HepG2 (cell line): ENCODE results near the gene SH3BP2. TPM values are rescaled to one million over a fixed set of nuclear protein-coding genes. Genes with fewer than 3 reads are reported as not detected.
A peak's percentile ranks its signal among the peaks of the same experiment; 100 is the strongest.

ENCODE experiments used
- ATAC-seq: fragments of 200-7000 bp; cut with Tn5 transposase; 3 replicates; pipeline ENCODE4 v1.9.1; 2020; ENCODE audit warnings: mild to moderate bottlenecking, moderate library complexity
- BruUV-seq: library from RNA; stranded (reverse); fragments of 400-500 nt; replicated peaks from 2 replicates; lab custom pipeline; 2021; lab: Mats Ljungman, UMichigan
- CTCF ChIA-PET: fragments of 300-600 bp; formaldehyde crosslinking; extraction: SDS; loops from one replicate; lab custom pipeline; 2021; ENCODE audit warnings: low total read pairs, inconsistent platforms, low intra/inter-chr PET ratio; lab: Yijun Ruan, JAX
- POLR2A ChIA-PET: fragments of 350-600 bp; sonication (Branson Sonifier 250); formaldehyde crosslinking; loops from one replicate; lab custom pipeline; 2020; ENCODE audit warnings: antibody characterized with exemption, inconsistent platforms; lab: Yijun Ruan, JAX
- DNase-seq: peaks from one replicate; pipeline ENCODE4 v3.0.0-alpha.2; 2015; ENCODE audit warnings: low spot score
- FAIRE-seq: peaks from 3 replicates; lab custom pipeline; 2011; peaks lifted over from hg19 to GRCh38; lab: Jason Lieb, UNC
- H2AFZ ChIP-seq: one replicate; pipeline ENCODE4 v1.6.1; 2011; ENCODE audit warnings: low read length, inconsistent platforms
- H3K27ac ChIP-seq: fragments of 300-600 bp; 3 replicates; pipeline ENCODE4 v1.8.0; 2011; ENCODE audit warnings: mixed run types, mild to moderate bottlenecking, mixed read lengths, low read length, inconsistent platforms; ENCODE audit not compliant: insufficient read depth; ENCODE audit errors: extremely low read length
- H3K27me3 ChIP-seq, 2 experiments: fragments of 200-600 bp in 1 of 2; 2 replicates in 1 of 2; 3 replicates in 1 of 2; pipeline versions ENCODE4 v1.6.0 to v1.8.0; 2011; ENCODE audit warnings: low read length in 2 of 2, mild to moderate bottlenecking in 2 of 2, moderate library complexity in 2 of 2, inconsistent platforms in 1 of 2; ENCODE audit not compliant: insufficient read depth in 2 of 2, control insufficient read depth in 1 of 2
- H3K36me3 ChIP-seq, 2 experiments: fragments of 200-600 bp in 1 of 2; replicated peaks in 1 of 2; 2 replicates in 1 of 2; 3 replicates in 1 of 2; pipeline versions ENCODE4 v1.5.1 to v1.8.0; 2011; ENCODE audit warnings: low read length in 2 of 2, inconsistent platforms in 1 of 2; ENCODE audit not compliant: insufficient read depth in 2 of 2, control insufficient read depth in 1 of 2
- H3K4me1 ChIP-seq: 2 replicates; pipeline ENCODE4 v1.5.1; 2012; ENCODE audit warnings: low read length, inconsistent platforms; ENCODE audit not compliant: insufficient read depth
- H3K4me2 ChIP-seq: 2 replicates; pipeline ENCODE4 v1.6.0; 2011; ENCODE audit warnings: low read depth, low read length, inconsistent platforms
- H3K4me3 ChIP-seq, 3 experiments: fragments of 200-600 bp in 1 of 3; sonication (generic), shearing (Covaris generic) in 1 of 3; replicated peaks in 1 of 3; 2 replicates each; pipeline ENCODE4 v1.5.1; 2011 to 2016; ENCODE audit warnings: low read length in 3 of 3, inconsistent platforms in 2 of 3, low read depth in 2 of 3, mild to moderate bottlenecking in 2 of 3, control low read depth in 1 of 3, mixed read lengths in 1 of 3; ENCODE audit not compliant: insufficient read depth in 1 of 3
- H3K79me2 ChIP-seq: one replicate; pipeline ENCODE4 v1.6.1; 2011; ENCODE audit warnings: low read length, inconsistent platforms; ENCODE audit not compliant: insufficient read depth
- H3K9ac ChIP-seq: 2 replicates; pipeline ENCODE4 v1.6.0; 2011; ENCODE audit warnings: mild to moderate bottlenecking, low read depth, low read length, inconsistent platforms; ENCODE audit not compliant: insufficient read depth
- H3K9me3 ChIP-seq: 2 replicates; pipeline ENCODE4 v1.5.1; 2012; ENCODE audit warnings: mild to moderate bottlenecking, low read length
- H4K20me1 ChIP-seq: 2 replicates; pipeline ENCODE4 v1.6.0; 2011; ENCODE audit warnings: inconsistent platforms, mild to moderate bottlenecking, low read length, moderate library complexity; ENCODE audit not compliant: insufficient read depth
- AKAP8 ChIP-seq: sonication (generic); formaldehyde crosslinking; IDR thresholded peaks from 2 replicates; pipeline ENCODE4 v1.5.1; 2020; ENCODE audit warnings: mild to moderate bottlenecking, missing genetic modification reagents
- GABPB1 ChIP-seq: IDR thresholded peaks from 2 replicates; pipeline ENCODE4 v1.6.1; 2016; ENCODE audit warnings: mild to moderate bottlenecking, missing genetic modification reagents, moderate library complexity, missing compliant biosample characterization
- HIVEP1 ChIP-seq: sonication (generic); formaldehyde crosslinking; IDR thresholded peaks from 2 replicates; pipeline ENCODE4 v1.4.0; 2020; ENCODE audit warnings: mild to moderate bottlenecking, missing genetic modification reagents
- PHB2 ChIP-seq: fragments of 450-650 bp; IDR thresholded peaks from 2 replicates; pipeline ENCODE4 v1.6.1; 2018; ENCODE audit not compliant: partially characterized antibody
- RBFOX2 ChIP-seq: fragments of 200-400 bp; formaldehyde crosslinking; IDR thresholded peaks from 2 replicates; pipeline ENCODE4 v1.6.1; 2017; ENCODE audit warnings: low read depth, mild to moderate bottlenecking, low read length
- TRIM24 ChIP-seq: sonication (generic); formaldehyde crosslinking; IDR thresholded peaks from 2 replicates; pipeline ENCODE4 v1.8.0; 2022; ENCODE audit warnings: mild to moderate bottlenecking, missing genetic modification reagents
- WIZ ChIP-seq: sonication (generic); formaldehyde crosslinking; IDR thresholded peaks from 2 replicates; pipeline ENCODE4 v1.5.1; 2020; ENCODE audit warnings: mild to moderate bottlenecking, missing genetic modification reagents
- ZNF616 ChIP-seq: sonication (generic); formaldehyde crosslinking; IDR thresholded peaks from 2 replicates; pipeline ENCODE4 v1.5.0; 2020; ENCODE audit warnings: low read depth, mild to moderate bottlenecking, missing genetic modification reagents
- WGBS: methylation state at CpG from one replicate; pipeline ENCODE4 v1.1.6; 2017; ENCODE audit warnings: low lambda C conversion rate; 5-methylcytosine and 5-hydroxymethylcytosine counted together
- in situ Hi-C: cut with HindIII; loops from 2 replicates; pipeline ENCODE4 v1.10.0; 2017; ENCODE audit warnings: low pct_unique_long_range_greater_than_20kb; ENCODE audit not compliant: extremely low pct_ligation_motif_present
- intact Hi-C: fragments of 100-400 bp; cut with micrococcal nuclease; formaldehyde crosslinking; loops from one replicate; pipeline ENCODE4 v1.10.0; 2022; ENCODE audit not compliant: unreplicated experiment
- polyA plus RNA-seq, 8 experiments: library from polyadenylated mRNA; depleted of rRNA in 3 of 8; stranded (reverse) in 7 of 8; unstranded in 1 of 8; fragments of >200 nt; fragmentation: Illumina TruSeq in 4 of 8; extraction: Trizol in 4 of 8; gene quantifications; 2 replicates each; pipeline versions ENCODE4 v1.2.1 to v1.2.3, GENCODE V29; 2011 to 2016; ENCODE audit warnings: low read depth in 4 of 8, missing spikeins in 1 of 8, mixed read lengths in 1 of 8; ENCODE audit not compliant: insufficient read depth in 1 of 8
- total RNA-seq, 5 experiments: library from RNA; depleted of rRNA; stranded (reverse); fragments of >200 nt; fragmentation: Illumina TruSeq; extraction: Trizol; gene quantifications; 2 replicates each; pipeline ENCODE4 v1.2.3, GENCODE V29; 2016; ENCODE audit warnings: low read depth in 1 of 5
- TF ChIP-seq, protein P1 (sequence below): sonication (generic); formaldehyde crosslinking; IDR thresholded peaks from one replicate; pipeline ENCODE4 v1.5.1; 2020; ENCODE audit warnings: mild to moderate bottlenecking, missing genetic modification reagents; ENCODE audit errors: not compliant biosample characterization

Gene SH3BP2
- total and polyA plus RNA-seq, 2 of the 13 experiments (the other 11 are each of a cell fraction or from before 2014, with no cell fraction given): 16.9 to 34.5 TPM

DNA sequence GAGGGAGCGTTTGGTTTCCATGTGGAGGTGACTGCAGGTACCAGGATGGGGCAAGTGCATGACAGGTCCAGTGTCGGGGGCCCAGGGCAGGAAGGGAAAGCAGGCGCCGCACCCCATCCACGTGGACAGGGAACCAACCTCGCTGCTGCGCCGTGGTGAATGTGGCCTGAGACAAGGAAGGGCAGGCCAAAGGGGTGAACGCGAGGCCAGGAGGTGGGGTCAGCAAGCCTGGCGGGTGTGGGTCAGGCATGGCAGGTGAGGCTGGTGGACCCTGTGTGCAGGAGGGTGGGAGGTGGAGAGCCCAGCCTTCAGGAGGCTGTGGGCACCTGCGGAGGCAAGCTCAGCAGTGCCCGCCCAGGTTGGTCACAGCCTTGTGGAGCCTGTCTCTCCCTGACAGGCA lies 14.7 kb downstream of the SH3BP2 start:
- H3K4me2 ChIP-seq: no peak overlapping the region
- FAIRE-seq (no peak), DNase-seq (no peak), ATAC-seq (no peak)
- intact Hi-C loops: no loop called here
- TF ChIP-seq, protein P1, sequence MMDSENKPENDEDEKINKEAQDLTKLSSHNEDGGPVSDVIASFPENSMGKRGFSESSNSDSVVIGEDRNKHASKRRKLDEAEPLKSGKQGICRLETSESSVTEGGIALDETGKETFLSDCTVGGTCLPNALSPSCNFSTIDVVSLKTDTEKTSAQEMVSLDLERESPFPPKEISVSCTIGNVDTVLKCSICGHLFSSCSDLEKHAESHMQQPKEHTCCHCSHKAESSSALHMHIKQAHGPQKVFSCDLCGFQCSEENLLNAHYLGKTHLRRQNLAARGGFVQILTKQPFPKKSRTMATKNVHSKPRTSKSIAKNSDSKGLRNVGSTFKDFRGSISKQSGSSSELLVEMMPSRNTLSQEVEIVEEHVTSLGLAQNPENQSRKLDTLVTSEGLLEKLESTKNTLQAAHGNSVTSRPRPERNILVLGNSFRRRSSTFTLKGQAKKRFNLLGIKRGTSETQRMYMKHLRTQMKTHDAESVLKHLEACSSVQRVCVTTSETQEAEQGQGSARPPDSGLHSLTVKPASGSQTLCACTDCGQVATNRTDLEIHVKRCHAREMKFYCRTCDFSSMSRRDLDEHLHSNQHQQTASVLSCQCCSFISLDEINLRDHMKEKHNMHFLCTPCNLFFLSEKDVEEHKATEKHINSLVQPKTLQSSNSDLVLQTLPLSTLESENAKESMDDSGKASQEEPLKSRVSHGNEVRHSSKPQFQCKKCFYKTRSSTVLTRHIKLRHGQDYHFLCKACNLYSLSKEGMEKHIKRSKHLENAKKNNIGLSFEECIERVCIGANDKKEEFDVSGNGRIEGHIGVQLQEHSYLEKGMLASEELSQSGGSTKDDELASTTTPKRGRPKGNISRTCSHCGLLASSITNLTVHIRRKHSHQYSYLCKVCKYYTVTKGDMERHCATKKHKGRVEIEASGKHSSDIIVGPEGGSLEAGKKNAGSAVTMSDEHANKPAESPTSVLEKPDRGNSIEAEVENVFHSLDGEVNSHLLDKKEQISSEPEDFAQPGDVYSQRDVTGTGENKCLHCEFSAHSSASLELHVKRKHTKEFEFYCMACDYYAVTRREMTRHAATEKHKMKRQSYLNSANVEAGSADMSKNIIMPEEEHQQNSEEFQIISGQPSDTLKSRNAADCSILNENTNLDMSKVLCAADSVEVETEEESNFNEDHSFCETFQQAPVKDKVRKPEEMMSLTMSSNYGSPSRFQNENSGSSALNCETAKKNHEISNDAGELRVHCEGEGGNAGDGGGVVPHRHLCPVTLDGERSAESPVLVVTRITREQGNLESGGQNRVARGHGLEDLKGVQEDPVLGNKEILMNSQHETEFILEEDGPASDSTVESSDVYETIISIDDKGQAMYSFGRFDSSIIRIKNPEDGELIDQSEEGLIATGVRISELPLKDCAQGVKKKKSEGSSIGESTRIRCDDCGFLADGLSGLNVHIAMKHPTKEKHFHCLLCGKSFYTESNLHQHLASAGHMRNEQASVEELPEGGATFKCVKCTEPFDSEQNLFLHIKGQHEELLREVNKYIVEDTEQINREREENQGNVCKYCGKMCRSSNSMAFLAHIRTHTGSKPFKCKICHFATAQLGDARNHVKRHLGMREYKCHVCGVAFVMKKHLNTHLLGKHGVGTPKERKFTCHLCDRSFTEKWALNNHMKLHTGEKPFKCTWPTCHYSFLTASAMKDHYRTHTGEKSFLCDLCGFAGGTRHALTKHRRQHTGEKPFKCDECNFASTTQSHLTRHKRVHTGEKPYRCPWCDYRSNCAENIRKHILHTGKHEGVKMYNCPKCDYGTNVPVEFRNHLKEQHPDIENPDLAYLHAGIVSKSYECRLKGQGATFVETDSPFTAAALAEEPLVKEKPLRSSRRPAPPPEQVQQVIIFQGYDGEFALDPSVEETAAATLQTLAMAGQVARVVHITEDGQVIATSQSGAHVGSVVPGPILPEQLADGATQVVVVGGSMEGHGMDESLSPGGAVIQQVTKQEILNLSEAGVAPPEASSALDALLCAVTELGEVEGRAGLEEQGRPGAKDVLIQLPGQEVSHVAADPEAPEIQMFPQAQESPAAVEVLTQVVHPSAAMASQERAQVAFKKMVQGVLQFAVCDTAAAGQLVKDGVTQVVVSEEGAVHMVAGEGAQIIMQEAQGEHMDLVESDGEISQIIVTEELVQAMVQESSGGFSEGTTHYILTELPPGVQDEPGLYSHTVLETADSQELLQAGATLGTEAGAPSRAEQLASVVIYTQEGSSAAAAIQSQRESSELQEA (CRISPR knock-in tag): no peak
- peak; percentile 35; the same call in 1 of the 2 replicates for TF ChIP-seq RBFOX2
- TF ChIP-seq WIZ (CRISPR knock-in tag): no peak
- TF ChIP-seq HIVEP1: no peak
- no peak for TF ChIP-seq ZNF616 (CRISPR knock-in tag)
- TF ChIP-seq AKAP8 (CRISPR knock-in tag): no peak
- TF ChIP-seq PHB2: no peak
- TF ChIP-seq GABPB1 (CRISPR knock-in tag): 0 out of 2 replicates have a peak, but pooled peaks have one; percentile 13
- no peak for TF ChIP-seq TRIM24
- TF ChIP-seq, all 625 proteins: peak for 2
- H3K27me3 ChIP-seq: no peaks in the 10 kb centered on the region
- H2AFZ ChIP-seq: no peak overlapping the region
- peaks cover 3 to 9% of the 10 kb centered on the region in 2 experiments; a peak in 2 of 5 replicates for H3K36me3 ChIP-seq
- H3K79me2 ChIP-seq: peaks cover 31% of the 10 kb centered on the region
- in situ Hi-C loops: no loop called here
- H3K4me1 ChIP-seq: peaks cover 30% of the 10 kb centered on the region
- 99% methylated on average over 13 of the region's 13 CpGs for WGBS
- H3K4me3 ChIP-seq: no peak overlapping the region
- ChIA-PET CTCF (no interaction called here), POLR2A (no interaction called here)
- H3K27ac ChIP-seq: no peak overlapping the region
- H4K20me1 ChIP-seq: peaks cover 13% of the 10 kb centered on the region; the same call in 1 of the 2 replicates
- no peak overlapping the region for H3K9ac ChIP-seq
- no TSS peak for BruUV-seq
- no peaks in the 10 kb centered on the region for H3K9me3 ChIP-seq
